B cell (primary cell): Measurements from ENCODE around the gene CORO1C. TPM values are rescaled to one million over a fixed set of nuclear protein-coding genes. Genes with fewer than 3 reads are reported as not detected.

ENCODE experiments used
- ATAC-seq: fragments of 200-7000 bp; cut with Tn5 transposase; one replicate; pipeline ENCODE4 v1.10.0; 2021; ENCODE audit warnings: low read depth, mild to moderate bottlenecking, moderate number of reproducible peaks, moderate library complexity
- CTCF ChIA-PET: fragments of 350-600 bp; sonication (Branson Sonifier 250); formaldehyde crosslinking; loops from one replicate; lab custom pipeline; 2021; ENCODE audit warnings: antibody characterized with exemption, inconsistent platforms; lab: Charles Lee
- POLR2A ChIA-PET: fragments of 350-600 bp; sonication (Branson Sonifier 250); formaldehyde crosslinking; loops from one replicate; lab custom pipeline; 2021; ENCODE audit warnings: antibody characterized with exemption; lab: Charles Lee
- DNase-seq: peaks from one replicate; pipeline ENCODE4 v3.0.0; 2013
- H2AFZ ChIP-seq: 2 replicates; pipeline ENCODE4 v1.6.1; 2012; ENCODE audit warnings: mild to moderate bottlenecking, low read depth, low read length; ENCODE audit not compliant: insufficient read depth, poor library complexity, severe bottlenecking
- H3K27ac ChIP-seq, 2 donors: 1 replicate in 1 of 2; 2 replicates in 1 of 2; pipeline ENCODE4 v1.5.1; 2012 to 2013; ENCODE audit warnings: low read length in 2 of 2, mild to moderate bottlenecking in 2 of 2, moderate library complexity in 1 of 2
- H3K27me3 ChIP-seq, 4 experiments: fragments of 200-600 bp in 1 of 4; sonication (generic) in 1 of 4; replicated peaks in 1 of 4; 1 replicate in 2 of 4; 2 replicates in 2 of 4; pipeline versions ENCODE4 v1.6.1 to v1.7.0; 2013 to 2016; ENCODE audit warnings: low read length in 3 of 4, mild to moderate bottlenecking in 2 of 4, mixed read lengths in 1 of 4, moderate library complexity in 1 of 4; ENCODE audit not compliant: insufficient read depth in 4 of 4, control insufficient read depth in 3 of 4; ENCODE audit errors: control extremely low read depth in 1 of 4
- H3K36me3 ChIP-seq, 2 experiments: replicated peaks in 1 of 2; 1 replicate in 1 of 2; 2 replicates in 1 of 2; pipeline versions ENCODE4 v1.6.1 to v1.7.1; 2013; ENCODE audit warnings: low read length in 1 of 2; ENCODE audit not compliant: insufficient read depth in 2 of 2, control insufficient read depth in 1 of 2; ENCODE audit errors: control extremely low read depth in 1 of 2, extremely low read depth in 1 of 2
- H3K4me1 ChIP-seq, 2 donors: fragments of 200-600 bp in 1 of 2; sonication (generic) in 1 of 2; 1 replicate in 1 of 2; 2 replicates in 1 of 2; pipeline versions ENCODE4 v1.5.1 to v1.6.1; 2013 to 2017; ENCODE audit warnings: low read length in 2 of 2; ENCODE audit not compliant: control insufficient read depth in 2 of 2, insufficient read depth in 2 of 2
- H3K4me2 ChIP-seq: replicated peaks from 2 replicates; pipeline ENCODE3; 2012; ENCODE audit warnings: mild to moderate bottlenecking, low read depth, low read length; ENCODE audit not compliant: poor library complexity, severe bottlenecking
- H3K4me3 ChIP-seq, 5 experiments: fragments of 200-600 bp in 1 of 5; sonication (generic) in 1 of 5; 1 replicate in 3 of 5; 2 replicates in 2 of 5; pipeline versions ENCODE4 v1.5.1 to v1.7.0; 2011 to 2016; ENCODE audit warnings: low read length in 4 of 5, mild to moderate bottlenecking in 4 of 5, low read depth in 2 of 5, control low read depth in 1 of 5, moderate library complexity in 1 of 5; ENCODE audit not compliant: insufficient read depth in 1 of 5; ENCODE audit errors: control extremely low read depth in 1 of 5, extremely low read depth in 1 of 5
- H3K79me2 ChIP-seq: fragments of 200-600 bp; sonication (generic); one replicate; pipeline ENCODE4 v1.6.0; 2016; ENCODE audit warnings: low read length; ENCODE audit not compliant: control insufficient read depth, insufficient read depth
- H3K9ac ChIP-seq: fragments of 200-600 bp; sonication (generic); 2 replicates; pipeline ENCODE4 v1.6.1; 2017; ENCODE audit warnings: mild to moderate bottlenecking, low read length, moderate library complexity
- H3K9me3 ChIP-seq, 3 donors: one replicate each; pipeline versions ENCODE4 v1.6.1 to v1.7.1; 2013; ENCODE audit warnings: low read length in 2 of 3; ENCODE audit not compliant: control insufficient read depth in 2 of 3, insufficient read depth in 1 of 3; ENCODE audit errors: control extremely low read depth in 1 of 3
- H4K20me1 ChIP-seq: 2 replicates; pipeline ENCODE4 v1.6.0; 2012; ENCODE audit warnings: mild to moderate bottlenecking, low read length; ENCODE audit not compliant: insufficient read depth, control insufficient read depth, poor library complexity, severe bottlenecking
- H3K27ac Mint-ChIP-seq: one replicate; pipeline ENCODE4 v1.8.0; 2021; ENCODE audit warnings: mixed read lengths
- H3K27me3 Mint-ChIP-seq: one replicate; pipeline ENCODE4 v1.8.0; 2021; ENCODE audit warnings: mixed read lengths
- H3K4me1 Mint-ChIP-seq: one replicate; pipeline ENCODE4 v1.8.0; 2021; ENCODE audit warnings: mixed read lengths
- H3K4me3 Mint-ChIP-seq: one replicate; pipeline ENCODE4 v1.8.0; 2021; ENCODE audit warnings: mixed read lengths
- H3K9me3 Mint-ChIP-seq: one replicate; pipeline ENCODE4 v1.8.0; 2022; ENCODE audit warnings: mixed read lengths; ENCODE audit not compliant: insufficient read depth
- CTCF ChIP-seq: fragments of 200-600 bp; IDR thresholded peaks from one replicate; pipeline ENCODE4 v1.8.0; 2022; ENCODE audit warnings: antibody characterized with exemption, mild to moderate bottlenecking
- EZH2 ChIP-seq: IDR thresholded peaks from 2 replicates; pipeline ENCODE4 v1.6.1; 2012; ENCODE audit warnings: borderline replicate concordance, low read depth, mild to moderate bottlenecking, moderate library complexity, low read length; ENCODE audit not compliant: insufficient read depth, poor library complexity, severe bottlenecking
- WGBS: methylation state at CpG from one replicate; pipeline ENCODE4 v1.1.5; 2013; ENCODE audit warnings: missing lambda C conversion rate; ENCODE audit not compliant: insufficient coverage; 5-methylcytosine and 5-hydroxymethylcytosine counted together
- intact Hi-C: fragments of 100-400 bp; cut with micrococcal nuclease; formaldehyde crosslinking; loops from one replicate; pipeline ENCODE4 v1.10.0; 2022
- polyA plus RNA-seq: library from polyadenylated mRNA; depleted of rRNA; stranded (reverse); fragments of >200 nt; gene quantifications from 2 replicates; pipeline ENCODE4 v1.2.3, GENCODE V29; 2012
- total RNA-seq, 2 donors: library from RNA; stranded (reverse); fragments of 120-200 nt in 1 of 2; gene quantifications; 1 replicate in 1 of 2; 2 replicates in 1 of 2; pipeline versions ENCODE4 v1.2.3 to v1.2.4, GENCODE V29; 2013 to 2022

CORO1C gene
- total and polyA plus RNA-seq, 2 donors (not counting 1 experiment from before 2014, with no cell fraction given) = 19.2 to 68.0 TPM

GRCh38 chr12:108694812-108695278 is 36.5 kb downstream of the CORO1C start:
- no peaks in the 10 kb centered on the region for H3K27me3 ChIP-seq
- no peak overlapping the region for H2AFZ ChIP-seq
- intact Hi-C loops = no loop called here
- 69% methylated on average over 1 of the region's 2 CpGs for WGBS
- TF ChIP-seq CTCF (no peak), EZH2 (no peak)
- DNase-seq (no peak), ATAC-seq (no peak)
- no peak overlapping the region for H3K27ac ChIP-seq
- peaks cover 26% of the 10 kb centered on the region in 2 donors for H3K4me1 ChIP-seq
- no peak overlapping the region for H3K4me3 ChIP-seq
- no peak overlapping the region for H3K4me2 ChIP-seq
- POLR2A ChIA-PET = interaction anchor here (0.7 kb wide), 1 partner anchor 224 kb away, joined by 6 read pairs; no protein-coding TSS in a partner anchor
- H3K27ac Mint-ChIP-seq = no peak overlapping the region
- H3K36me3 ChIP-seq = peaks cover 3 to 21% of the 10 kb centered on the region in 2 experiments
- H3K4me3 Mint-ChIP-seq = no peak overlapping the region
- CTCF ChIA-PET = interaction anchor here (0.7 to 2.4 kb wide), 5 partner anchors 9 to 486 kb away, joined by 3 to 12 read pairs (median 6); no protein-coding TSS in a partner anchor
- H3K4me1 Mint-ChIP-seq = peaks cover 49% of the 10 kb centered on the region
- no peaks in the 10 kb centered on the region for H3K27me3 Mint-ChIP-seq
- H4K20me1 ChIP-seq = peaks cover 25% of the 10 kb centered on the region
- H3K9ac ChIP-seq = no peak overlapping the region
- H3K9me3 ChIP-seq = no peaks in the 10 kb centered on the region
- no peaks in the 10 kb centered on the region for H3K9me3 Mint-ChIP-seq
- H3K79me2 ChIP-seq = peaks cover 38% of the 10 kb centered on the region

DNA sequence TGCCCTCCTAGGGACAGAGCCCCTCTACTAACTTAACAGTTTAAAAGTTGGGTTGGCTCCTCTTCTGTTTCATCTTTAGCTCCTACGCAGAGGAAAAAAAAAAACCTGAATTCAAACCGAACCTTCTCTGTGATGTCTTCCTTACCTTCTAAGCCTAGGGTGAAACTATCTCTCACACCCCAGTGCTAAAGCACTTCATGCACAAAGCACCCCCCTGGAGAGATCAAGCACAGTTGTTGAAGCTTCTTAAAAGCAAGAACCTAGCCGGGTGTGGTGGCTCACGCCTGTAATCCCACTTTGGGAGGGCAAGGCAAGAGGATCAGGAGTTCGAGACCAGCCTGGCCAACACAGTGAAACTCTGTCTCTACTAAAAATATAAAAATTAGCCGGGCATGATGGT is 37.6 kb downstream of the CORO1C start:
- H3K4me1 ChIP-seq = peaks cover 32 to 35% of the 10 kb centered on the region in 2 donors
- no peaks in the 10 kb centered on the region for H3K27me3 ChIP-seq

More for the DNA sequence above, 37.6 kb downstream of the CORO1C start:
- DNase-seq (no peak), ATAC-seq (no peak)
- H3K27ac ChIP-seq = no peak overlapping the region
- ChIA-PET CTCF (interaction anchor here (0.6 to 1.6 kb wide), 2 partner anchors 68 to 129 kb away, joined by 3 to 4 read pairs; no protein-coding TSS in a partner anchor), POLR2A (no interaction called here)
- intact Hi-C loops = no loop called here
- peaks cover 0 to 10% of the 10 kb centered on the region in 2 experiments for H3K36me3 ChIP-seq
- H3K4me3 ChIP-seq = no peak overlapping the region
- H3K9ac ChIP-seq = no peak overlapping the region
- no peak for TF ChIP-seq EZH2
- no peak for TF ChIP-seq CTCF
- peaks cover 49% of the 10 kb centered on the region for H3K79me2 ChIP-seq
- Mint-ChIP-seq H3K27ac (peak overlapping the region; percentile 10), H3K9me3 (no peaks in the 10 kb centered on the region), H3K27me3 (no peaks in the 10 kb centered on the region), H3K4me1 (peaks cover 58% of the 10 kb centered on the region), H3K4me3 (no peak overlapping the region)
- peaks cover 29% of the 10 kb centered on the region for H4K20me1 ChIP-seq
- no peaks in the 10 kb centered on the region for H3K9me3 ChIP-seq
- no peak overlapping the region for H2AFZ ChIP-seq
- WGBS = 100% methylated on average over 1 of the region's 6 CpGs
- H3K4me2 ChIP-seq = no peak overlapping the region
